ENCODE results near the gene GPANK1.

- no peak for TF ChIP-seq CTCF (IDR thresholded peaks at IDR 0.05; ENCODE audit: low read depth, low read length)
- TF ChIP-seq EZH2phosphoT487 (IDR thresholded peaks at IDR 0.05; ENCODE audit: low read depth): no peak
Measured at GRCh38 chr6:31620586-31621319, 44.0 kb downstream of the GPANK1 start, which contains the start of gene PRRC2A.

Measured in OCI-LY3 (cell line).